GM18526 (cell line): ENCODE measurements around the gene VEZF1.
A peak's percentile ranks its signal among the peaks of the same experiment; 100 is the strongest.

Experiments used
- POLR2A ChIP-seq: IDR thresholded peaks from 3 replicates; pipeline ENCODE4 v1.6.1; 2011; ENCODE audit not compliant: insufficient read length; ENCODE audit errors: extremely low read depth

VEZF1 gene

DNA sequence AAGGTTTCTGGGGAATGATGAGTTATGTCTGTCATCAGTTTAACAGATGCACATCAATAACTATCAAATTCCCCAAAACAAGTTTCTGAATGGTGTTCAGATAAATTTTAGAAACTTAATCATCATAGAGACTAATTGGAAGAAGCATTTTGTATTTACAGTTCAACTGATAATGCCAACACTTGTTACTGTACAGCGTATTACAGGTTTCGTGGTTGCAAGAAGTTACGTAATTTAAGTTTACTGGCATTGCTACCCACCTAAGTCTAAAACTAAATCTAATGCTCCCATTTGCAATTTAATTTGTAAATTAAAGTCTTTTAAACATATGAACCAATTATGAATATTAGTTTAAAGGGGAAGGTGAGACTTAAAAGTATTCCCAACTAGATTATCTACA, 16.0 kb upstream of the VEZF1 start:
- no peak for TF ChIP-seq POLR2A

DNA sequence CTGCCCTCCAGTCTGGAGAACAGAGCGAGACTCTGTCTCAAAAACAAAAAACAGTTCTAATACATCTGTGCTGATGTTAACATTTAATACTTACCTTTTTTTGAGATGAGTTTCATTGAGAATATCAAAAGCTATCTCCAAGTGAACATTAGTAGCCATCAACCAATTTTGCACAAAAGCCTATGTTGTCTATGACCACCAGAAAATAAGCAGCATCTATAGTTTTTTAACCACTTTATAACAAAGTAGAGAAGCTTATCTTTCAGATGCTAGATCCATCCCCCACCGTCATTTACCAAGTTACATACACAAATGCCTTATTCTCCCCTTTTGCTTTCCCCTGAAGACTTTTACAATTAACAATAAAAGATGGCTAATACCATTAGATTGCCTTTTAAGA, 14.9 kb upstream of the VEZF1 start:
- no peak for TF ChIP-seq POLR2A

DNA sequence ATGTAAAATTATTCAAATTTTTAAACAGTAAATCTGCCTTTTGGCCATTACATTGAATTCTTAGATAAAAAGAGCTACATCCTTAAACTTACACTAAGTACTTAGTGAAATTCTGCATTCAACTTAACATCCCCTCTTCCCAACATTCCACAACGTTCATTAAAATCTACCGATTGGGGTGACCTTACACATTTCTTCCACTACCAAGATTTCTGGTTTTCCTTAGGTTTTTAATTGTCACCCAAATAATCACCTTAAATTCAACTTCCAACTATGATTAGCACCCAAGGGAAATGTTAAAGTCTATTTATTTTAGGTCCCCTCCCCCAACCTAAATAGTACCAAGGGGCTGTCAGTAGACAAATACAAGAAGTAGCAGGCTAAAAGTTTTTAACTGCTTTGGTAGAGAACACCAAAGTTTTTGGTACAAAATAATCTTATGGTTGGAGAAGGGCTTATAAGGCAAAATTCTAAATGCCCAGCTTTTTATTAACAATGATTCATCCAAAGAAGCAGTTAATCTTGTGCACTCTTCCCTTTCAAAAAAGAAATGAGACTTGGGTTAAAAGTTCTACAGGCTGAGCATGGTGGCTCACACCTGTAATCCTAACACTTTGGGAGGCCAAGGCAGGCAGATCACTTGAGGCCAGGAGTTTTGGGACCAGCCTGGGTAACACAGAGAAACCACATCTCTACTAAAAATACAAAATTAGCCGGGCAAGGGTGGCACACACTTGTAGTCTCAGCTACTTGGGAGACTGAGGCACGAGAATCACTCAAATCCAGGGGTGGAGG, 14.3 kb upstream of the VEZF1 start:
- TF ChIP-seq POLR2A = no peak

DNA sequence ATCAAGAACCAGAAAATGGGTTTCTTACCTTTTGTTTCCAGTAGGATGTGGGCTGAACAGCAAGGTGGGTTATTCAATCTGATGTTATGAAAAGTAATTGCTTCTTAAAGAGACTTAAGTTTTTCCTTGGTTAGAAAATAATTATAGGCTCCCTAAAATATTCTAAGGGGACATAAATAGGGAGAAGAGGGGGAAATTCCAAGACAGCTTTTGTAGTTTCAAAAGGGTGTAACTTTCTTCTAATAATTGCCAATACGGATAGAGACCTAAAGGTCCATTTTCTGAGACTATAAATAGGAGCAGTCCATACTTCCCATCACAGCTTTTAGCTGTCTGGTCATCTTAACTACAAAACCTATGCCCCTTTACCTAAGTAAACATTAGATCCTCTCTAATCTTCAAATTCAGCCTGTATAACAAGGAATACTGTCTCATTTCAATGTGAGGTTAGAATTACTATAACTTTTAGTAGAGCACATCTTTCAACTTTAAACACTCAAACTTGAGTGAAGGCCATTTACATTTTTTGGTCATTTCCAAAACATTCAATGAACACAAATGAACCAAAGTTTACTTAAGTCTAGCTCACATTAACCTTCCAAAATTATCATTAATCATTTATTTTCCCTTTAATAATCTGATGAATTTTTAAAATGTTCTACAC, 13.5 kb upstream of the VEZF1 start:
- no peak for TF ChIP-seq POLR2A

DNA sequence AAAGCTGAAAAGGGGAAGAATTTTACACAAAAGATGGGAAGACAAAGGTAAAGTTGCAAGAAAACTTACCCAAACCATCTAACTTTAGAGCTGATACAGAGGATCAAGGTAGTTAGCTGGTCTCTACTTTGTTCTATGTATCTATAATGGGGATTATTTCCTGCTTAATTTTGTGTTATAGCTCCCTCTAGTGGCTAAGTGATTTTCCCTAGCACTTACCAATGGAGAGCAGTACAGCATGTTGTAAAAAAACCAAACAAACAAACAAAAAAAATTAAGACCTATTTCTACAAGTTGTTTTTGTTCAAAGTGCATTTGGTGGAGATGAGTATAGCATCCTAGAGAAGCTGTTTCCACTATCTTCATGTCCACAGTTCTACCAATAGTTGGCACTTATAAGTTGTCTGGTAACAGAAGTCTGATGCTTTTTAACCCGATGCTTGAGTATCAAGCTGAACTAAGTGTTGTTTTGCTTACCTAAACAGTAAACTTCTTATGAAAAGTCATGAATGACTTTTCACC, 11.5 kb upstream of the VEZF1 start:
- TF ChIP-seq POLR2A = no peak

DNA sequence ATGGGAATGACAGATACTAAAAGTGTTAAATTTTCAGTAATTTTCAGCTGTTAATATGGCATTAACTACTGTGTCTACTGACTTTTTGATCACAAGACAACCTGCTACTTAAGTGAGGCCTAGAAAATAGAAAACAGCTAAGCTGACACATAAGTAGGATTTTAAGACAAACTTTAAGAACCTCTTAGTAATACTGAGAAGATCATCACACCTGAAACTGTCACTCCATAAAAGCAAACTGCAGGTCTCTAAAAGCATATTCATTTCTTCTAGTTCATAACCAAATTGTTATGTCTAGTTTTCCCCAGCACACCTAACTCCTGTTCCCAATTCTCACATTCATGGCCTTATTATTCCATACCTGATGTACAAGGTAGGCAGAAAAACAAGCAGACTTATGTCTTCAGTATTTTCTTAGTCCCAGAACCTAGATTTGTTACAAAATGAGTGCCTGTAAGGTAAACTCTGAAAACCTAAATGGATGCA, 11.0 kb upstream of the VEZF1 start:
- TF ChIP-seq POLR2A = no peak

DNA sequence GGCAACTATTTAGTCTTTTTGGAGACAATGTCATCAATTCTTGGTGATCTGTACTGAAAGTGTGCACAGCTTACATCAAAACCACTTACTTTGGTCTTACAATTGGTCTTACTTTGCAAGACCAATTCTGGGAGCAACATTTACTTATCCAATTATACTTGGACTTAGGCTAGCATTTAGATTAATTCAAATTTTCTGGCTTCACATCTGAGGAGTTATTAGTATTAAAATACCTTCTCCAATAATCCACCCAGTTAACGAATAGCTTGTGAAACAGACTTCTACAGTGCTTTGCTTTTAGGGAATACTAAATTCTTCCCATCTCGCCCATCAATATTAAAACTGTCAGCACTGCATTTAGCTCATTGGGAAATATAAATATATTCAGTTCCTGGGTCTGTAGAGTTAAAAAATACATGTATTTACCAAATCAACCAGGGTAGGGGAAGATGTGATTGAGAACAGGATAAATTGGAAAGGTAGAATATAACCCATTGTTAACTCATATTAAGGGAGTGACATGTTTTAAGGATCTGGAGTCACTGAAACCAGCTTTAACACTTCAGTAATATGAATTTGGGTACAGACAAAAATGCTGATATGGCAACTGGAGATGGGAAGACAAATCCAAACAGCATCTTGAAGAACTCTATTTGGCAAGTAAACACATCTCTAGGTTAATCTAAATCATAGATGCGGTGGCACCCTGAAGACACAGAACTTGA, 9.2 kb upstream of the VEZF1 start:
- TF ChIP-seq POLR2A = no peak

DNA sequence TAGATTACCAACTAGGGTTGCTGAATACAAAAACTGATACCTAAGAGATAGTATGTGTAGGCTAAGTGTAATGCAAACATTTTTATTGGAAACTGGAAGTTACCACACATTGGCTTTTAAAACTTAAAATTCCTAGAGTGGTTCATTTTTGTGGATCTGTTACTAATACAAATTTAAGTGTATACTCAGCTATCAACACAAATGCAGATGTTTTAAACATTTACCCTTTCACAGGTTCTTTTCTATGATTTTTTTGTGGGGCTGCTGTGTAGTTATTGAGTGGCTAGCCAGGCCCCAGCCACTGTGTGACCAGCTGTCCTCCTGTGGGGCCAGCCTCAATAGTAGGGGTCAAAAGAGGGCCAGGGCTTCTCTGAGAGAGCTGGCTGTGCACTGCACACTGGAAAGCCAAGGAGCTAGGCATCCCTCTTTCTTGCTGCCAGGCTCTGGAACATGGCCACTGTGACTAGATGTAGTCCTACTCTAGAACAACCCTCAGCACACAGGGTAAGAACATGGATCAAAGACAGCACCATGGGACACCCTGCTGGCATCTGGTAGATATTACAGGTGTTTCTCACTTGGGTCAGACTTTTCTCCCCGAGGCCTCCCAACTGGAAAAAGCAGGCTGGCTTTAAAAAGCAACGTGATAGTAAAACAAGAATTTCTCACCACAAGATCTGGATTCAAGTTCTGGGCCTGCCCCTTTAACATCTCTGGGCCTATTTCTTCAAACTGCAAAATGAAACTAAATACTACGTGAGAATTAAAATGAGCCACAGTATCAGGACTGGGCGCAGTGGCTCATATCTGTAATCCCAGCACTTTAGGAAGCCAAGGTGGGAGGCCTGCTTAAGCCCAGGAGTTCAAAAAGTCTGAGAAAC, 7.3 kb upstream of the VEZF1 start:
- TF ChIP-seq POLR2A = peak; percentile 16

DNA sequence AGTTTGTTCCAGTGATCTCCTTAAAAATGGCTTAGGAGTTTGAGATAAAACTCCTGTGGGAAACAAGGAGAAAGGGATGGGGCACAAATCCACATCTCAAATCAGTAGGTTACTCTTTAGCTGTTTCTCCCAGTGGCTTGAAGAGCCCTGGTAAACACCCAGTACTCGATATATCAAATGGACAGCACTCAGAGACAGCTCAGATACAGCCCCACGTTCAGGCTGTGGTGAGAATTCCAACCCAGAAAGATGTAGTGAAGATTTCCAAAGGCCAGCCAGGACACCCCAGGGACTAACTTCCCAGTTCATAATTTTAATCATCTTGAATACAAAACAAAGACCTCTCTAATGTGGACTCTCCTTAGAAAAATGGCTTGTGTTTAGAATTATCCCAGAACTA, 6.4 kb upstream of the VEZF1 start:
- TF ChIP-seq POLR2A = no peak

DNA sequence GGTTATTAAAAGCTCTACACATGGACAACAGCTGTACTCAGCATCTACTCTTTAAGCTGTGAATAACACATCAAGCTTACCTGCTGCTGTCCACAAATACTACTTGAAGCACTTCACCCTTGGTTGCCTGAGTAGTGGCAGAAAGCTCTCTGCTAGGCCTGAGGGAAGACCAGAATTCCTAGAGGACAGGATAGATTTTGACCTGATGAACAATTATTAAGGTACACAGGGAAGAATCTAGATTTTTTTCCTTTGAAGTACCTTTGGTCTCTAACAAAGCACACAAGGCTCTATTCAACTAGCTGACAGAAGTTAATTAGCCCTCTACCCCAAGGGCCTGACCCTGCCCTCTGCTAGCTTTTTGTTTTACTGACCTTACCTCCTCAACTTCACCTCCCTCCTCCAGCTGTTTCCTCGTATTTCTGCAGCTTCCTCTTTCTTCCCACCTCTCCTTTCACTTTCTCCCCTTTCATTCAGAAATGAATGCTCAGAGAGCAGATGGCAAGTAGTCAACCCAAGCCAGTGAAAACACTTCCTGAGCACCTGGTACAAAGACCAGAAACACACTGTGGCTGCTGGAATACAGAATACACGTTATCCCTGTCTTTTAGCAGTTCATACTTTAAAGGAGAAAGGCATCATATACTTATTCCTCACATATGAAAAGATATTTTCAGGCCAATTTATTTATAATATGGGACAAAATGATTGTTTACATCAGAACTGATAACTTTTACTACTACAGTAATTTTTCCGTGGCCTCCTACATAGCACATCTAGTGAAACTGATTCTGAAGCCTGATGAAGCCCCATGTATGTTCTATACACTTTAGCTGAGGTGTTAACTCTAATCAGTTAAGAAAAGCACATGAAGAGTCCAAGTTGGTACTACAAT, 5.7 kb upstream of the VEZF1 start:
- no peak for TF ChIP-seq POLR2A

DNA sequence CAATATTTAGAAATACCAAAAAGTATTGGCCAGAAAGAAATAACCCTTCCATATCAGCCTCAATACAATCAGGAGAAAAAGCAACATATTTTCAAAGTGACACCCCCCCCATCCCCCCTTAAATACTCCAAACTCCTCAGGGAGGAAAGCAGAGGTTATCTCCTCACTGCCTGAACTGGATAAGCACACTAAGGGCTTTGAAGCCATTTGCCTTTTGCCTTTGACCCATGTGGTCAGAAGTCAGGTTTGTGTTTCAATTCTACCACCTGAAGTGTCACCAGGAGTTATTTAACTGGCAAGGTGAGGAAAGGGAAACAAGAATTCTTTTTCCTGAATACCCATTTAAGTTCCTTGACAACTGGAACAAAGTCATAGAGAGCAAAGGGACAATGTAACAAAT, 3.5 kb upstream of the VEZF1 start:
- TF ChIP-seq POLR2A = no peak

DNA sequence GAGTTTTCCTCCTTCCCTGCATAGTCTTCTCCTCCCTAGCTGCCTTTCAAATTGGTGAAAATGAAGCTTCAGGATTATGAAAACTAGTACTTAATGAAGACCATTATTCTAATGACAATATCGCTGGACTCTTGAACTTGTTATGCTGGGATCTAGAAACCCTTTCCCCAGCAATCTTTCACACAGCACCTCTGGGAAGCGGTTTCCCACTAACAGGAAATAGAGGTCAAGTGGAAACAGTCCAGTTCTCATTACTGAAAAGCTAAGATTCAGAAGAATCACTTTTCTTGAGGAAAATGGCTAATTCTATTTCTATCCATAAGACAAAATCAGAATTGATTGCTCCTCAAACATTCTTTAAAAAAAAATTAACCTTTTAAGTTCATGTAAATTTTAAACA, 2.0 kb upstream of the VEZF1 start:
- no peak for TF ChIP-seq POLR2A

DNA sequence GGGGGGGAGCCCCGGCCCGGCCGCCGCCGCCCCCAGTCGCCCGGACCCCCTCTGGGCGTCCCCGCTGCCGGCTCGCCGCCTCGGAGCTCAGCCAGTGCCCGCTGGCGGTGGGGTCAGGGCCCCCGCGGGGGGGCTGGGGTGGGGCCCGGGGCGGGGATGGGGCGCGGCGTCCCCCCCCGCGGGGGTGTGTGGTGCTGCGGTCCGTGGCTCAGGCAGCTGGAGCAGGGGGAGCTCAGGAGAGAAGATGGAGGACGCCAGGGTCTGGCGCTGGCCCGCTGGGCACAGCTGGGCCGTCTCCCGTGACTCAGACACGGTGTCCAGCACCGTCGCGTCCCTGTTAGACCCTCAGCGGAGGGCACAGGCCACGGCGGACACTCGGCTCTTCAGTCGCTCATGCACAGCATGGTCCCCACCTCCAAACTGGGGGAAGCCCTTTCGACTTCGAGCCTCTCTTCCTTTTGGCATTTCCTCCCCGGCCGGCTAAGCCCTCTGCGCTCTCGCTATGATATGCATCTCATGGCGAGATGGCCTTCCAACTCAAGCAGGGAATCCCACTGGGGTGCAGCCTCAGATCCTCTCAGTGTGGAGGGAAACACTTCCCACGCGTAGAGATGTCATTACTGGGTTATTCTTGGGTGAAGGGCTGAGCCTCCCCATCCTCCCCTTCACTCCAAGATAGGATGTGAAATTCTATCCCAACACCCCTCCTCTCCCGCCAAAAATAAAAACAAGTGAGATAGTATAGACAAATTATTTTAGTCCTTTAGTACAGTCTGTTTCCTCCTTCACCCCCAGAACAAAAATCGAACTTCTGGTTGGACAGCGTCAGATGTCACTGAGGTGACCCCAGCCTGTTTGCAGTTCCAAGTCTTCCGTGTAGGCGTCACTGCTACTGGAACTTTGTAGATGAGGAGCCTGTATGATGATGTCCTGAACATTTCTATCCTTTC, 522 bp upstream of the VEZF1 start:
- peak; percentile 79 for TF ChIP-seq POLR2A
